ENCODE results near the gene UVRAG.
A peak's percentile ranks its signal among the peaks of the same experiment; 100 is the strongest.

UVRAG gene

GRCh38 chr11:75814677-75815344 lies at the start of gene UVRAG:
TSS of gene UVRAG (plus strand) at chr11:75815210. CDS start at chr11:75815408, 198 bp downstream.
- peak; percentile 95 to 97 for DNase-seq (ENCODE audit: low read depth in 2 of 2)

DNA sequence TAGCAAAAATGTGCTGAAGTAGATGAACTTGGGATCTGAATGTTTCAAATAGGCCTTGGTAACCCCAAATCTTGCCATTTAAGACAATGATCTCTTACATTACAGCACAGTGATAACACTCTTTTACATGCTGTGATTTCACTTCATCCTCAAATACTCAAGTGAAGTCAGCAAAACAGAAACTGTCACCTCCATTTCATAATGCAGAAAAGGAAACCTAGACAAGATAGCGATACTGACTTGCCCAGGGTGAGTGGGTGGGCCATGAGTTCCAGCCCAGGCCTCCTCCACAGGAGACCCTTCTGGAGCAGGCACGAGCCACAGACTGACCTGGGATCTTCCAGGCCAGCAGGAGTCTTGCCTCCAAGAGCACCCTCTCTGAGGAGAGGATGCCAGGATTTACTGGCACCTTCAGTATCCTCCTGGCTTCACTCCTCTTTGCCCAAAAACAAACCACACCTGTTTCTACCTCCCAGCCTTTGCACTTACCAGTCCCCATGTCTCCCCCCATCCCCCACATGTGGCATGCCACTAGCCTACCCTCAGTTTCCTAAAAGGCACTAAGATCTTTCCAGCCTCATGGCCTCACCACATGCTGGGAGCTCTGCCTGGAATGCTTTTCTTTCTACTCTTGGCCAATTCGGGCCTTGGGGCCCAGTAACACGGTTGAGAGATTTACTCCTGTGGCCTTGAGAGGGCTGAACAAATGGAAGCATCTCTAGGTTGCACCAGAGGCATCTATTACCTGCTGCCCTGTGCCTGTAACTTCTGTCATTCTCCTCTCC lies 48.4 kb upstream of the UVRAG start:
- DNase-seq (ENCODE audit: low read depth in 2 of 2) = no peak

- no peak for DNase-seq (ENCODE audit: low read depth in 2 of 2)
Observed at GRCh38 chr11:75767228-75767572, 47.8 kb upstream of the UVRAG start.

GRCh38 chr11:75767793-75768111 lies 47.3 kb upstream of the UVRAG start:
- no peak for DNase-seq (ENCODE audit: low read depth in 2 of 2)

GRCh38 chr11:75768112-75768908 lies 46.7 kb upstream of the UVRAG start, which contains the start of gene DGAT2:
TSS of gene DGAT2 (plus strand) at chr11:75768778. CDS start at chr11:75768992, 214 bp downstream.
- DNase-seq (ENCODE audit: low read depth in 2 of 2) = peak; percentile 23 to 42

- DNase-seq (ENCODE audit: low read depth in 2 of 2) = no peak
Observed at GRCh38 chr11:75768909-75769771, 45.9 kb upstream of the UVRAG start.

- no peak for DNase-seq (ENCODE audit: low read depth in 2 of 2)
Observed at GRCh38 chr11:75770102-75770501, 44.9 kb upstream of the UVRAG start.

GRCh38 chr11:75771646-75772410 lies 43.2 kb upstream of the UVRAG start:
- DNase-seq (ENCODE audit: low read depth in 2 of 2) = no peak

- no peak for DNase-seq (ENCODE audit: low read depth in 2 of 2)
Observed at GRCh38 chr11:75773595-75774353, 41.2 kb upstream of the UVRAG start.

DNA sequence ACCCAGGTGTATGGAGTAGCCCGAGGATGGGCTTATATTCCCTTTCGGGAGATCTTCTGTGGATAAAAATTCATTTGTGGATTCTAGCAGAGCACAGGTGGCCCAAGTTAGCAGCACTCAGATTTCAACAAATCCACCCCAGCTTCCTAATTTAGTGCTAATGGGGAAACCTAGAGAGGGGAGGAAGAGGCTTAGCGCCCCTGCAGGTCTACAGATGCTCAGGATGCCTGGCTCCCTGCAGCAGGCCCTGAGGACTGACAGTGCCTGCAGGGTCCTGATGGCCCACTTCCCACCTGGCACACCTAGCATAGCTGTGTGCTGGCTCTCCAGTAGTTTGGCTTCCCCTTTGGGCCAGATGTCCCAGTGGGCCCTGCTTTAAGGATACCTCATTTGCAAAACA lies 40.0 kb upstream of the UVRAG start:
- no peak for DNase-seq (ENCODE audit: low read depth in 2 of 2)

DNA sequence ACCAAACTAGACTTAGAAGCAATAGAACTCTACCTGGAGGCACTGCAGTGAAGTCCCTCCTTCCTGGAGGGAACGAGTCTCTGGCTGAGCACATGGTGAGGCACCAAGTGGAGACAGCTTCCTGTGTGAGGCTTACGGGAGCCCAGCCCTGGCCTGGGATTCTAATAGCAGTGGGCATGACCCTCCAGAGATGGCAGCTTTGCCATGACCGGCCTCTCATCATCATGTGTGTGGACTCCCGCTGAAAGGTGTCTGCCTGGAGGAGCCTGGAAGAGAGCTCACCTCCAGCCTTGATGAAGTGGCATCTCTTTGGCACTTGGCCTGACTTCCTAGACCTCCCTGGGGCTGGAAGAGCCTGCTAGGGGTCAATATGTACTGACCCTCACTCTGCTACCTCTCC lies 38.5 kb upstream of the UVRAG start:
- no peak for DNase-seq (ENCODE audit: low read depth in 2 of 2)

GRCh38 chr11:75777461-75778110 lies 37.4 kb upstream of the UVRAG start:
- no peak for DNase-seq (ENCODE audit: low read depth in 2 of 2)

- DNase-seq (ENCODE audit: low read depth in 2 of 2) = no peak
Observed at GRCh38 chr11:75778962-75779361, 36.0 kb upstream of the UVRAG start.

DNA sequence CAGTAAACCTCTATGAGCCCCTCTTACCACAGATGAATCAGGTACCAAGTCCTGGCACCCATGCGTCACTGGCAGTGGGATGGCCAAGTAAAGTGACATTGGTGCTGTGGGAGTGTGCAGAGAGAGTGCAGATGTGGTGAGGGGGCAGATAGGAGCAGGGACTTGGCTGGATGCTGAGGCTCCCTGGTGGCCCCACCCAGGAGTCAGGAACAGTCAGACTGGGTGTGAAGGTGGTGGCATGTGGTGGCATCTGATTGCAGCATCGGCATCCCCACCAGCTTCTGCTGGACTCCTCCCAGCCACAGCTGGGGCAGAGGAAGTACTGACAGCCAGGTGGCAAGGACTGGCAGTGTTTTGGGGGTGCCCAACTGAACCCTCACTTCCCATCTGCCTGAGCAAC lies 35.0 kb upstream of the UVRAG start:
- DNase-seq (ENCODE audit: low read depth in 2 of 2) = no peak

DNA sequence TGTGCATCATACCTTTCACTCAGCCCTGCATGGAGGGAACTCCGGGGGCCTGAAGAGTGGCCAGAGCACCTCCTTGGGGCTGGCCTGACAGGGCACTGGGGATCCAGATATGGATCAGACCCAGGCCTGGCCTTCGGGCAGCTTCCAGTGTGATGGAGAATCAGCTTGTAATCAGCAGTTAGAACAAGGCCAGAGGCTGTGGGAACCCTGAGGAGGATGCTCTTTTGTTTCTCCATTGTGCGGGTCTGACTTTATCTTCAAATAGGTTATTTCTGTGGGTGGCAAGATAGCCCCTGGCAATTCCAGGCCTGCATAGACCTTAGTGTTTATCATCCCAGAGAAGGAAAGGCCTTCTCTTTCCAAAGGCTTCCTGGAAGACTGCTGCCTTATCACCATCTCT lies 34.1 kb upstream of the UVRAG start:
- no peak for DNase-seq (ENCODE audit: low read depth in 2 of 2)

DNA sequence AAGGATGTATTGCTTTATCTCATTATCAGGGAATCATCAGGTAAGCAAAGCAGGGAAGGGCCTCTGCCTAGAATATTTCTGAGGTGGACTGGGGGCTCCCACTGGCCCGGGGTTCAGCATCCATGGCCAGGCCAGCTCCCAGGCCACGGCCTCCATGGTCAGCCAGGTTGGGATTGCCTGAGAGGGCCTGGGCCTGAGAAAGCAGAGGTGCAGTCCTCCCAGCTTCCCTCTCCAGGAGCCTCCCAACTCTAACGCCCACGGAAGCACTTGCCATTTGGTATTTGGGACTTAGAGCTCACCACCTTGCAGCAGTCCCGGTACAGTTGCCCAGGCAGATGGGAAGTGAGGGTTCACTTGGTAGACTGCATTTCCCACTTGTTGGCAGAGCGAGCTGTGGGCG lies 33.7 kb upstream of the UVRAG start:
- no peak for DNase-seq (ENCODE audit: low read depth in 2 of 2)

DNA sequence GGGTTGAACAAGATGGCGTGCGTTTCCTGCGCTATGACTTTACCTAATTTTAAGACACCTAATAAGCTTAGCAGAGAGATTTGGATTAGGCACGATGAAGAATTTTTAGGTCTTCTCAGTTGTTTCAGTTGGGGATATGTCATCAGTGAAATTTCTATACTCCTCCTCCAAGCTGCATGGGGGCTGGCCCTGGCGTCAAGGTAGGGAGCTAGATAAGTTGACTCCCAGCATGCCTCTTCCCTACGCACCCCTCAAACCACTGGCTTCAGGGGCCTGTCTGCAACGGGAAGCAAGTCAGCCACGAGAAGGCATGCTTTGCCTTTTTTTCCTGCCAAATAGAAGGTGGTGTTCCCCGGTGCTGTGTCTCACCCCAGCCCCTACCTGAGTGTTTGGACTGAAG lies 33.2 kb upstream of the UVRAG start:
- DNase-seq (ENCODE audit: low read depth in 2 of 2) = no peak

GRCh38 chr11:75782540-75783263 lies 32.3 kb upstream of the UVRAG start:
- DNase-seq (ENCODE audit: low read depth in 2 of 2) = no peak
